SK-N-MC (cell line): ENCODE measurements around the gene SSU72.

ENCODE experiments used
- EZH2 ChIP-seq: fragments of 200-600 bp; sonication (generic); IDR thresholded peaks from one replicate; pipeline ENCODE4 v1.6.1; 2017; ENCODE audit warnings: antibody characterized with exemption
- POLR2AphosphoS5 ChIP-seq: IDR thresholded peaks from 2 replicates; pipeline ENCODE4 v1.6.1; 2012; ENCODE audit warnings: mild to moderate bottlenecking, low read depth, low read length, borderline replicate concordance

GRCh38 chr1:1540090-1540817 lies 34.4 kb downstream of the SSU72 start, which contains the start of gene TMEM240:
- no peak for TF ChIP-seq EZH2
- no peak for TF ChIP-seq POLR2AphosphoS5
